ENCODE results near the gene GALP. TPM values are rescaled to one million over a fixed set of nuclear protein-coding genes. Genes with fewer than 3 reads are reported as not detected.

GALP gene
- total RNA-seq, 1 experiment from 2014 or later = not detected

DNA sequence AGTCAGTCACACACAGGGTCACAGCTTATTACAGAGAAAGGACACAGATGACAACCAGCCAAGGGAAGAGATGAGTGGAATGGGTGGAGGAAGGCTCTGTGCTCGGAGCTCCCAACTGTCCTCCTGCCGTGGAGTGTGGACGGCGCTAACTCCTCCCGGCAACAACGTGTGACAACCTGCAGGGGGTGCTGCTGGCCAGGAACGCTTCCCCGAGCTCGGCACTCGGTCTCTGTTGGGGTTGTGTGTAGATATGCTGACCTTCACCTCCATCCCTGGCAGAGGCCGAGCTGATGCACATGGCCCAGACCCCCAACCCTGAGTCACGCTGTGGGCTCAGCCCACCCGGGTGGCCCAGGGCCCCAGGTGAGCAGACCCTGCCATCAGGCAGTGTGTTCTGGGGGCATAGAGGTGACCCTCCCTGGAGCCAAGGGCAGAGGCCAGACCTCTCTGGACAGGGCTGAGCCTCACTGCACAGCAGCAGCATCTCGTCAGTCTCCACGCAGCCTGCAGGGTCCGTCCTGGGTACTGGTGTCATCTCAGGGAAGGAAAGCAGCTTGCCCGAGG lies 20.6 kb upstream of the GALP start:
- Histone ChIP-seq H3K27me3 (ENCODE audit: insufficient read depth, low read length) (no peaks in the 10 kb centered on the region), H3K9ac (ENCODE audit: extremely low read depth, insufficient read length, low read length) (no peak overlapping the region), H2BK120ac (ENCODE audit: low read depth, low read length, poor library complexity, severe bottlenecking) (no peak overlapping the region), H4K8ac (replicated peaks; ENCODE audit: insufficient read length, low read depth, low read length) (no peak overlapping the region), H4K5ac (ENCODE audit: insufficient read length, low read depth, low read length) (no peak overlapping the region), H3T11ph (ENCODE audit: low read length) (no peak overlapping the region), H3K18ac (ENCODE audit: insufficient read length, low read depth, low read length) (no peak overlapping the region), H4K91ac (ENCODE audit: insufficient read length, low read depth, low read length) (no peak overlapping the region), H3K27ac (ENCODE audit: insufficient read length, low read depth, low read length) (no peak overlapping the region), H3K14ac (ENCODE audit: insufficient read depth, low read length) (no peak overlapping the region), H3K4ac (ENCODE audit: low read depth, low read length) (no peak overlapping the region), H2AFZ (ENCODE audit: low read length) (no peak overlapping the region), H2AK5ac (ENCODE audit: insufficient read length, low read length) (no peak overlapping the region), H2BK15ac (ENCODE audit: low read depth, low read length) (no peak overlapping the region), H4K20me1 (ENCODE audit: control insufficient read depth, insufficient read depth, insufficient read length) (no peaks in the 10 kb centered on the region), H3K56ac (ENCODE audit: insufficient read length, low read depth, low read length) (no peak overlapping the region), H3K23me2 (ENCODE audit: insufficient read length, low read depth, low read length, poor library complexity, severe bottlenecking) (no peaks in the 10 kb centered on the region), H2BK5ac (ENCODE audit: insufficient read length, low read length) (no peak overlapping the region), H2BK12ac (ENCODE audit: insufficient read length, low read depth, low read length) (no peak overlapping the region), H3K9me3 (ENCODE audit: control insufficient read depth, low read depth, low read length) (no peaks in the 10 kb centered on the region), H3K79me2 (ENCODE audit: insufficient read depth, low read length) (no peaks in the 10 kb centered on the region), H3K79me1 (ENCODE audit: insufficient read depth, low read depth, low read length, poor library complexity, severe bottlenecking) (no peaks in the 10 kb centered on the region), H3K4me2 (ENCODE audit: insufficient read depth, insufficient read length, low read length) (no peak overlapping the region), H3K23ac (ENCODE audit: insufficient read length, low read depth, low read length) (no peak overlapping the region), H2BK20ac (ENCODE audit: low read depth, low read length, poor library complexity, severe bottlenecking) (no peak overlapping the region), H3K4me1 (ENCODE audit: insufficient read depth, low read length) (peaks cover 2% of the 10 kb centered on the region; the same call in 1 of the 2 replicates)
- peak; percentile 75 for DNase-seq
- H3K27ac Mint-ChIP-seq = peak overlapping the region in 1 of 3 experiments; percentile 70; a peak in 3 of 7 replicates
- no peaks in the 10 kb centered on the region; a peak in 2 of 5 replicates for H3K9me3 Mint-ChIP-seq
- H3K4me3 Mint-ChIP-seq = no peak overlapping the region
- H3K36me3 Mint-ChIP-seq (ENCODE audit: insufficient read depth in 1 of 3, low read depth in 3 of 3) = peaks cover 21 to 31% (median 31%) of the 10 kb centered on the region in 3 experiments
- peak; percentile 82 for TF ChIP-seq CTCF (conservative IDR thresholded peaks at IDR 0.05)
- peaks cover 20 to 21% of the 10 kb centered on the region in 2 experiments for H3K4me1 Mint-ChIP-seq
- no peaks in the 10 kb centered on the region for H3K27me3 Mint-ChIP-seq (ENCODE audit: low read depth)
- WGBS (ENCODE audit: extremely low coverage, insufficient read length, low lambda C conversion rate) = no CpG with 5 or more reads among the region's 17 CpGs

Measured in H9 (cell line).